T-helper 2 cell treated with Interferon-gamma antibody and Interleukin-4, amounts not matched to agents 100 ng/mL and 5 ng/mL, for 36 hours (primary cell): ENCODE results near the gene NCKAP5. TPM values are rescaled to one million over a fixed set of nuclear protein-coding genes. Genes with fewer than 3 reads are reported as not detected.

Experiments used
- intact Hi-C: fragments of 100-400 bp; cut with micrococcal nuclease; formaldehyde crosslinking; loops from one replicate; pipeline ENCODE4 v1.15.1; 2023
- total RNA-seq: library from RNA; stranded (reverse); gene quantifications from 2 replicates; pipeline ENCODE4 v1.2.3, GENCODE V29; 2022

NCKAP5 gene
- total RNA-seq, 1 donor from 2014 or later = not detected

GRCh38 chr2:132776287-132776686, 792.0 kb downstream of the NCKAP5 start:
- intact Hi-C loops = no loop called here

GRCh38 chr2:132774189-132774588, 794.1 kb downstream of the NCKAP5 start:
- intact Hi-C loops = no loop called here

GRCh38 chr2:132773331-132773730, 794.9 kb downstream of the NCKAP5 start:
- intact Hi-C loops = no loop called here

- intact Hi-C loops = no loop called here
These were observed 795.9 kb downstream of the NCKAP5 start for GRCh38 chr2:132772340-132772739.

- intact Hi-C loops = no loop called here
These were observed 801.7 kb downstream of the NCKAP5 start for GRCh38 chr2:132766573-132766972.

- intact Hi-C loops = no loop called here
These were observed 806.8 kb downstream of the NCKAP5 start for GRCh38 chr2:132761437-132761836.

GRCh38 chr2:132760971-132761370, 807.3 kb downstream of the NCKAP5 start:
- intact Hi-C loops = no loop called here

GRCh38 chr2:132760405-132760804, 807.9 kb downstream of the NCKAP5 start:
- intact Hi-C loops = no loop called here

GRCh38 chr2:132758995-132759394, 809.3 kb downstream of the NCKAP5 start:
- intact Hi-C loops = no loop called here

- intact Hi-C loops = no loop called here
These were observed 810.6 kb downstream of the NCKAP5 start for GRCh38 chr2:132757676-132758075.

GRCh38 chr2:132757002-132757589, 811.2 kb downstream of the NCKAP5 start:
- intact Hi-C loops = no loop called here

GRCh38 chr2:132754867-132755472, 813.3 kb downstream of the NCKAP5 start:
- intact Hi-C loops = no loop called here

- intact Hi-C loops = no loop called here
These were observed 813.9 kb downstream of the NCKAP5 start for GRCh38 chr2:132754392-132754791.

GRCh38 chr2:132752421-132753206, 815.6 kb downstream of the NCKAP5 start:
- intact Hi-C loops = no loop called here

GRCh38 chr2:132751836-132752235, 816.4 kb downstream of the NCKAP5 start:
- intact Hi-C loops = no loop called here

- intact Hi-C loops = no loop called here
These were observed 817.7 kb downstream of the NCKAP5 start for GRCh38 chr2:132750606-132751005.

GRCh38 chr2:132747046-132747445, 821.2 kb downstream of the NCKAP5 start:
- intact Hi-C loops = no loop called here

- intact Hi-C loops = no loop called here
These were observed 826.5 kb downstream of the NCKAP5 start for GRCh38 chr2:132741754-132742153.

- intact Hi-C loops = no loop called here
These were observed 828.1 kb downstream of the NCKAP5 start for GRCh38 chr2:132740081-132740720.

GRCh38 chr2:132738223-132738622, 830.0 kb downstream of the NCKAP5 start:
- intact Hi-C loops = no loop called here

GRCh38 chr2:132736059-132736458, 832.2 kb downstream of the NCKAP5 start:
- intact Hi-C loops = no loop called here

GRCh38 chr2:132734961-132735360, 833.3 kb downstream of the NCKAP5 start:
- intact Hi-C loops = no loop called here
